GM12878 (cell line): ENCODE measurements around the gene DYNC1I1. TPM values are rescaled to one million over a fixed set of nuclear protein-coding genes. Genes with fewer than 3 reads are reported as not detected.

Experiments
- ATAC-seq: fragments of 200-7000 bp; cut with Tn5 transposase; 3 replicates; pipeline ENCODE4 v1.9.1; 2020; ENCODE audit warnings: mild to moderate bottlenecking, moderate library complexity
- BruUV-seq: library from RNA; stranded (reverse); fragments of 400-500 nt; replicated peaks from 2 replicates; lab custom pipeline; 2021; lab: Mats Ljungman, UMichigan
- CTCF ChIA-PET: fragments of 300-600 bp; sonication (Branson Sonifier 250); formaldehyde crosslinking; extraction: SDS; loops from one replicate; lab custom pipeline; 2021; ENCODE audit warnings: inconsistent platforms; lab: Yijun Ruan, JAX
- POLR2A ChIA-PET: fragments of 350-600 bp; formaldehyde crosslinking; extraction: SDS; loops from one replicate; lab custom pipeline; 2021; ENCODE audit warnings: inconsistent platforms; lab: Charles Lee
- RAD21 ChIA-PET: fragments of 300-600 bp; sonication (Branson Sonifier 250); formaldehyde crosslinking; loops from one replicate; lab custom pipeline; 2023; ENCODE audit warnings: antibody characterized with exemption; ENCODE audit not compliant: unreplicated experiment; lab: Charles Lee
- SMC1A ChIA-PET: fragments of 300-600 bp; sonication (Branson Sonifier 250); formaldehyde crosslinking; loops from one replicate; lab custom pipeline; 2023; ENCODE audit not compliant: unreplicated experiment, uncharacterized antibody; lab: Charles Lee
- DNase-seq: peaks from one replicate; pipeline ENCODE4 v3.0.0-alpha.2; 2011; ENCODE audit warnings: low read depth, low spot score
- FAIRE-seq: peaks from 3 replicates; lab custom pipeline; 2011; peaks lifted over from hg19 to GRCh38; lab: Jason Lieb, UNC
- H2AFZ ChIP-seq: 2 replicates; pipeline ENCODE4 v1.6.0; 2011; ENCODE audit warnings: low read depth, low read length, control low read depth; ENCODE audit not compliant: control insufficient read depth
- H3K27ac ChIP-seq: 2 replicates; pipeline ENCODE4 v1.5.1; 2011; ENCODE audit warnings: control low read depth; ENCODE audit not compliant: control insufficient read depth, insufficient read depth
- H3K27me3 ChIP-seq, 2 experiments: replicated peaks in 1 of 2; 2 replicates each; pipeline versions ENCODE4 v1.6.0 to v1.6.1; 2011; ENCODE audit warnings: low read length in 1 of 2; ENCODE audit not compliant: control insufficient read depth in 2 of 2, insufficient read depth in 2 of 2
- H3K36me3 ChIP-seq, 2 experiments: 2 replicates each; pipeline ENCODE4 v1.5.1; 2011; ENCODE audit warnings: low read length in 1 of 2; ENCODE audit not compliant: control insufficient read depth in 2 of 2, insufficient read depth in 2 of 2
- H3K4me1 ChIP-seq: 2 replicates; pipeline ENCODE4 v1.6.1; 2011; ENCODE audit warnings: mild to moderate bottlenecking, low read length, moderate library complexity, mixed read lengths; ENCODE audit not compliant: control insufficient read depth, insufficient read depth
- H3K4me2 ChIP-seq: 2 replicates; pipeline ENCODE4 v1.6.0; 2011; ENCODE audit warnings: control low read depth; ENCODE audit not compliant: control insufficient read depth, insufficient read depth
- H3K4me3 ChIP-seq: fragments of 200-600 bp; sonication (generic); 2 replicates; pipeline ENCODE4 v1.5.1; 2016
- H3K79me2 ChIP-seq: 2 replicates; pipeline ENCODE4 v1.6.0; 2011; ENCODE audit warnings: low read length; ENCODE audit not compliant: control insufficient read depth, insufficient read depth
- H3K9ac ChIP-seq: 2 replicates; pipeline ENCODE4 v1.8.0; 2011; ENCODE audit warnings: low read length, control low read depth, mixed read lengths; ENCODE audit not compliant: control insufficient read depth, insufficient read depth
- H3K9me3 ChIP-seq: replicated peaks from 3 replicates; pipeline ENCODE4 v1.5.1; 2011; ENCODE audit warnings: mild to moderate bottlenecking, low read length; ENCODE audit not compliant: control insufficient read depth, insufficient read depth
- H4K20me1 ChIP-seq: 2 replicates; pipeline ENCODE4 v1.6.0; 2011; ENCODE audit not compliant: control insufficient read depth, insufficient read depth
- ATF7 ChIP-seq: fragments of 450-650 bp; IDR thresholded peaks from 2 replicates; pipeline ENCODE4 v1.6.1; 2016; ENCODE audit warnings: low read depth, mild to moderate bottlenecking
- EZH2 ChIP-seq: IDR thresholded peaks from 2 replicates; pipeline ENCODE4 v1.6.1; 2012; ENCODE audit warnings: low read depth, mild to moderate bottlenecking, control low read depth, inconsistent platforms, low read length, borderline replicate concordance; ENCODE audit not compliant: control insufficient read depth
- GABPA ChIP-seq: IDR thresholded peaks from 2 replicates; pipeline ENCODE4 v1.6.1; 2014; ENCODE audit warnings: antibody characterized with exemption, low read depth, mild to moderate bottlenecking, inconsistent platforms
- HCFC1 ChIP-seq: fragments of 150-350 bp; IDR thresholded peaks from 2 replicates; pipeline ENCODE4 v1.6.1; 2014; ENCODE audit warnings: low read length
- JUND ChIP-seq: IDR thresholded peaks from 2 replicates; pipeline ENCODE4 v1.6.1; 2012; ENCODE audit warnings: low read depth, mild to moderate bottlenecking, low read length, improper control_type of control experiment, moderate library complexity
- NR2C2 ChIP-seq: IDR thresholded peaks from 2 replicates; pipeline ENCODE4 v1.6.1; 2011; ENCODE audit warnings: borderline replicate concordance, low read depth; ENCODE audit not compliant: control insufficient read depth, insufficient read length
- PBX3 ChIP-seq: IDR thresholded peaks from 2 replicates; pipeline ENCODE4 v1.6.1; 2011; ENCODE audit warnings: mild to moderate bottlenecking, low read depth, low read length, moderate library complexity; ENCODE audit not compliant: insufficient replicate concordance
- POLR2AphosphoS2 ChIP-seq: IDR thresholded peaks from 2 replicates; pipeline ENCODE4 v1.6.1; 2011; ENCODE audit warnings: low read depth, mild to moderate bottlenecking, low read length, improper control_type of control experiment, moderate library complexity
- RAD51 ChIP-seq: fragments of 450-650 bp; IDR thresholded peaks from 2 replicates; pipeline ENCODE4 v1.6.1; 2016; ENCODE audit warnings: moderate library complexity, mild to moderate bottlenecking, inconsistent platforms
- WRNIP1 ChIP-seq: IDR thresholded peaks from 2 replicates; pipeline ENCODE4 v1.6.1; 2011; ENCODE audit warnings: low read depth, low read length, improper control_type of control experiment, borderline replicate concordance
- ZNF592 ChIP-seq: fragments of 450-650 bp; IDR thresholded peaks from 2 replicates; pipeline ENCODE4 v1.6.1; 2017; ENCODE audit warnings: mild to moderate bottlenecking, moderate library complexity
- WGBS: methylation state at CpG from one replicate; pipeline ENCODE4 v1.1.6; 2016; ENCODE audit warnings: low lambda C conversion rate; ENCODE audit not compliant: insufficient replicate concordance, insufficient coverage; ENCODE audit errors: missing lambda C conversion rate; 5-methylcytosine and 5-hydroxymethylcytosine counted together
- in situ Hi-C: fragments of 300-500 bp; cut with MboI; formaldehyde crosslinking; loops from 9 replicates; pipeline ENCODE4 v1.14.3; 2018; ENCODE audit warnings: mixed read lengths
- intact Hi-C: fragments of 100-400 bp; cut with micrococcal nuclease; formaldehyde crosslinking; loops from one replicate; pipeline ENCODE4 v1.14.2; 2022; ENCODE audit not compliant: unreplicated experiment
- polyA plus RNA-seq, 11 experiments: library from polyadenylated mRNA; depleted of rRNA in 4 of 11; unstranded in 6 of 11; stranded (reverse) in 5 of 11; fragments of >200 nt; fragmentation: Nextera tagmentation in 4 of 11; fragmentation: Illumina TruSeq in 1 of 11; extraction: Ambion mirVana in 4 of 11; extraction: Trizol in 1 of 11; gene quantifications; 1 replicate in 1 of 11; 2 replicates in 10 of 11; pipeline versions ENCODE4 v1.2.1 to v1.2.3, GENCODE V29; 2011 to 2016; ENCODE audit warnings: inconsistent platforms in 2 of 11, missing spikeins in 2 of 11, low read depth in 1 of 11
- total RNA-seq, 4 experiments: library from RNA; depleted of rRNA in 3 of 4; stranded (reverse); fragments of >200 nt in 3 of 4; fragmentation: Illumina TruSeq in 1 of 4; extraction: Trizol in 1 of 4; gene quantifications; 2 replicates each; pipeline versions ENCODE4 v1.2.1 to v1.2.3, GENCODE V29; 2013 to 2021
- TF ChIP-seq, protein P1 (sequence below), 3 experiments: IDR thresholded peaks in 2 of 3; conservative IDR thresholded peaks in 1 of 3; 2 replicates each; pipeline ENCODE4 v1.5.1; 2011; ENCODE audit warnings: low read depth in 3 of 3, low read length in 3 of 3, mild to moderate bottlenecking in 3 of 3, control low read depth in 2 of 3, moderate library complexity in 2 of 3, inconsistent platforms in 1 of 3, mixed read lengths in 1 of 3; ENCODE audit not compliant: control insufficient read depth in 2 of 3, insufficient read depth in 1 of 3; ENCODE audit errors: extremely low read depth in 1 of 3

Gene DYNC1I1
- total and polyA plus RNA-seq, 10 of the 15 experiments (the other 5 are each of a cell fraction or from before 2014, with no cell fraction given) = 0.05 to 0.91 (median 0.14) TPM; not detected in 3

GRCh38 chr7:96016735-96017134 lies 244.4 kb downstream of the DYNC1I1 start:
- H3K9ac ChIP-seq = no peak overlapping the region
- ChIA-PET CTCF (interaction anchor here (0.9 kb wide), 1 partner anchor 100 kb away, joined by 3 read pairs; no protein-coding TSS in a partner anchor), SMC1A (no interaction called here)
- TF ChIP-seq NR2C2 (no peak), ZNF592 (no peak), GABPA (no peak), POLR2AphosphoS2 (no peak), PBX3 (no peak), ATF7 (no peak), HCFC1 (no peak), WRNIP1 (no peak), EZH2 (no peak), RAD51 (no peak), JUND (no peak)
- TF ChIP-seq, protein P1, sequence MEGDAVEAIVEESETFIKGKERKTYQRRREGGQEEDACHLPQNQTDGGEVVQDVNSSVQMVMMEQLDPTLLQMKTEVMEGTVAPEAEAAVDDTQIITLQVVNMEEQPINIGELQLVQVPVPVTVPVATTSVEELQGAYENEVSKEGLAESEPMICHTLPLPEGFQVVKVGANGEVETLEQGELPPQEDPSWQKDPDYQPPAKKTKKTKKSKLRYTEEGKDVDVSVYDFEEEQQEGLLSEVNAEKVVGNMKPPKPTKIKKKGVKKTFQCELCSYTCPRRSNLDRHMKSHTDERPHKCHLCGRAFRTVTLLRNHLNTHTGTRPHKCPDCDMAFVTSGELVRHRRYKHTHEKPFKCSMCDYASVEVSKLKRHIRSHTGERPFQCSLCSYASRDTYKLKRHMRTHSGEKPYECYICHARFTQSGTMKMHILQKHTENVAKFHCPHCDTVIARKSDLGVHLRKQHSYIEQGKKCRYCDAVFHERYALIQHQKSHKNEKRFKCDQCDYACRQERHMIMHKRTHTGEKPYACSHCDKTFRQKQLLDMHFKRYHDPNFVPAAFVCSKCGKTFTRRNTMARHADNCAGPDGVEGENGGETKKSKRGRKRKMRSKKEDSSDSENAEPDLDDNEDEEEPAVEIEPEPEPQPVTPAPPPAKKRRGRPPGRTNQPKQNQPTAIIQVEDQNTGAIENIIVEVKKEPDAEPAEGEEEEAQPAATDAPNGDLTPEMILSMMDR (IDR thresholded peaks at IDR 0.05 in 2 of 3, conservative IDR thresholded peaks at IDR 0.05 in 1 of 3; ENCODE audit: control insufficient read depth in 2 of 3, extremely low read depth in 1 of 3, insufficient read depth in 1 of 3, low read depth in 3 of 3, low read length in 3 of 3) = no peak

More at GRCh38 chr7:96016735-96017134, 244.4 kb downstream of the DYNC1I1 start:
- H3K4me3 ChIP-seq = no peak overlapping the region
- ChIA-PET POLR2A (no interaction called here), RAD21 (no interaction called here)
- no peaks in the 10 kb centered on the region for H3K36me3 ChIP-seq
- FAIRE-seq (no peak), ATAC-seq (no peak), DNase-seq (no peak)
- in situ Hi-C loops (no loop called here), intact Hi-C loops (no loop called here)
- no peak overlapping the region for H3K27ac ChIP-seq
- no peaks in the 10 kb centered on the region for H3K79me2 ChIP-seq
- WGBS = 8% methylated on average over 2 of the region's 2 CpGs
- no peak overlapping the region for H3K4me2 ChIP-seq
- H4K20me1 ChIP-seq = no peaks in the 10 kb centered on the region
- H2AFZ ChIP-seq = no peak overlapping the region
- BruUV-seq = no TSS peak
- no peaks in the 10 kb centered on the region for H3K4me1 ChIP-seq
- no peaks in the 10 kb centered on the region for H3K9me3 ChIP-seq
- peaks cover 0 to 2% of the 10 kb centered on the region in 2 experiments; a peak in 3 of 4 replicates for H3K27me3 ChIP-seq
